ENCODE measurements around the gene SFTPD.

- TF ChIP-seq CTCF (IDR thresholded peaks at IDR 0.05; ENCODE audit: insufficient read depth, low read length, poor library complexity, severe bottlenecking) (no peak), EZH2phosphoT487 (conservative IDR thresholded peaks at IDR 0.05; ENCODE audit: low read length) (no peak)
Observed at GRCh38 chr10:79995979-79996634, 47.2 kb upstream of the SFTPD start.
